ENCODE results near the gene ZPBP.

Gene ZPBP

GRCh38 chr7:50092579-50093491 lies at the start of gene ZPBP:
ZPBP (minus strand) TSS chr7:50093246; CDS start chr7:50093194, 52 bp downstream.
- peak; percentile 71 for TF ChIP-seq CTCF (IDR thresholded peaks at IDR 0.05; ENCODE audit: insufficient read depth, low read depth, low read length, missing control alignments)
- H3K4me3 ChIP-seq (ENCODE audit: low read length), result peak within 1 kb of the TSS; percentile 44
- DNase-seq (ENCODE audit: low read depth), result peak; percentile 57

- TF ChIP-seq CTCF (IDR thresholded peaks at IDR 0.05; ENCODE audit: insufficient read depth, low read depth, low read length, missing control alignments), result peak; percentile 66
- no peak overlapping the region for H3K4me3 ChIP-seq (ENCODE audit: low read length)
- peak; percentile 37 for DNase-seq (ENCODE audit: low read depth)
These were observed 49.5 kb upstream of the ZPBP start for GRCh38 chr7:50142425-50143017.

DNA sequence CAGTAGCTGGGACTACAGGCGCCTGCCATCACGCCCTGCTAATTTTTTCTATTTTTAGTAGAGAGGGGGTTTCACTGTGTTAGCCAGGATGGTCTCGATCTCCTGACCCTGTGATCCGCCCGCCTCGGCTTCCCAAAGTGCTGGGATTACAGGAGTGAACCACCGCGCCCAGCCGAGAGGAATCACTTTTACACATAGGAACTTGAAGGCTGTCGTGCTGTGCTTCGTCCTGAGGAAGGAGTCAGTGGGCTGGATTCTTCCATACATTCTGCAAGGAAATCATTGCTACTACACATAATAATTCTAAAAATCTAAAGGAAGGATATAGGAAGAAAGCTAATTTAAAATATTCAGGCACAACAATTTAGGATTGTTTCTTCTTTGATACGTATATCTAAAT lies 48.8 kb upstream of the ZPBP start:
- TF ChIP-seq CTCF (IDR thresholded peaks at IDR 0.05; ENCODE audit: insufficient read depth, low read depth, low read length, missing control alignments), result no peak
- no peak overlapping the region for H3K4me3 ChIP-seq (ENCODE audit: low read length)
- DNase-seq (ENCODE audit: low read depth), result no peak

- no peak overlapping the region for H3K4me3 ChIP-seq (ENCODE audit: low read length)
- no peak for DNase-seq (ENCODE audit: low read depth)
- no peak for TF ChIP-seq CTCF (IDR thresholded peaks at IDR 0.05; ENCODE audit: insufficient read depth, low read depth, low read length, missing control alignments)
These were observed 48.1 kb upstream of the ZPBP start for GRCh38 chr7:50141131-50141530.

DNA sequence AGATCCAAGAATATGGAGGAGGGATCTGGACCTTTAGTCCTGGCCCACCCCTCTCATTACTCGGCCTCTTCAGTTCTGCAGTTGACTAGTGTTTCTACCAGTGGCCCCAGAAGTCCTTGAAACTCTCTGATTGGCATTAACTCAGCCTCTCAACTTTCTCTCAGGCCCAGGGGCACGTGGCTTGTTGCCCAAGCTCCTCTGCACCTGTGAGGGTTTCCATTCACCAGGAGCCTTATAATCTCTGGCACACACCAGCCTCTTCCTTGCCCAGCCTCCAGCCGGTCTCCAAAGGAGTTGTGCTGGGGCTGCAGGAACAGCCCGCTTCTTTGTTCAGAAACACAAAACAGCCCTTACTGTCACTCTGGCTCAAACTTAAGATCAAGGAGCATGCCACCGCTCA lies 47.6 kb upstream of the ZPBP start:
- DNase-seq (ENCODE audit: low read depth), result no peak
- no peak overlapping the region for H3K4me3 ChIP-seq (ENCODE audit: low read length)
- no peak for TF ChIP-seq CTCF (IDR thresholded peaks at IDR 0.05; ENCODE audit: insufficient read depth, low read depth, low read length, missing control alignments)

DNA sequence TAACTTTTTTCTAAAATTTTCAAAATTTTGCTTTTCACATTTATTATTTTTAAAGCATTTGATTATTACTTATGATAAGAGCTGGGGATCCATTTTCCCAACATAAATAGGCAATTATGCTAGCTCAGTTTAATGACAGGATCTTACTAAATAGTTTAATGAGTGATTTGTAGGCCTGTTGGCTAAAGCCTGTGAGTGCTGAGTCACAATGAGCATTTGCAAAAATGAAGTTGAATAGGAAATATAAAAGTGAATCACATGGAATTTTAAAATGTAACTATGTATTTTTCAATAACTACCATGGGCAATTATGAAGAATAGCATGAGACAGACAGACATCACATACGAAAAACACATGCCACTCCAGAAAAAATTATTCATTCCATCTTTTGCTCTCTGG lies 45.1 kb upstream of the ZPBP start:
- no peak for TF ChIP-seq CTCF (IDR thresholded peaks at IDR 0.05; ENCODE audit: insufficient read depth, low read depth, low read length, missing control alignments)
- no peak overlapping the region for H3K4me3 ChIP-seq (ENCODE audit: low read length)
- peak; percentile 3 for DNase-seq (ENCODE audit: low read depth)

All from epithelial cell of esophagus (primary cell).